GM13977 (cell line): ENCODE measurements around the gene VPS72.

Experiments used
- DNase-seq: peaks from one replicate; pipeline ENCODE4 v3.0.0; 2012; ENCODE audit warnings: low spot score
- in situ Hi-C: fragments of 300-500 bp; cut with MboI; formaldehyde crosslinking; loops from one replicate; pipeline ENCODE4 v1.12.0; 2022; ENCODE audit warnings: low sequenced_read_pairs, low pct_unique_long_range_greater_than_20kb, mixed read lengths, inconsistent platforms; ENCODE audit not compliant: unreplicated experiment
- TF ChIP-seq, protein P1 (sequence below): IDR thresholded peaks from 2 replicates; pipeline ENCODE4 v1.5.1; 2012; ENCODE audit warnings: mild to moderate bottlenecking, control low read depth; ENCODE audit not compliant: insufficient read depth; ENCODE audit errors: extremely low read depth, missing control alignments

Gene VPS72

GRCh38 chr1:151142411-151143056 lies 47.5 kb downstream of the VPS72 start:
- in situ Hi-C loops, result no loop called here
- TF ChIP-seq, protein P1, sequence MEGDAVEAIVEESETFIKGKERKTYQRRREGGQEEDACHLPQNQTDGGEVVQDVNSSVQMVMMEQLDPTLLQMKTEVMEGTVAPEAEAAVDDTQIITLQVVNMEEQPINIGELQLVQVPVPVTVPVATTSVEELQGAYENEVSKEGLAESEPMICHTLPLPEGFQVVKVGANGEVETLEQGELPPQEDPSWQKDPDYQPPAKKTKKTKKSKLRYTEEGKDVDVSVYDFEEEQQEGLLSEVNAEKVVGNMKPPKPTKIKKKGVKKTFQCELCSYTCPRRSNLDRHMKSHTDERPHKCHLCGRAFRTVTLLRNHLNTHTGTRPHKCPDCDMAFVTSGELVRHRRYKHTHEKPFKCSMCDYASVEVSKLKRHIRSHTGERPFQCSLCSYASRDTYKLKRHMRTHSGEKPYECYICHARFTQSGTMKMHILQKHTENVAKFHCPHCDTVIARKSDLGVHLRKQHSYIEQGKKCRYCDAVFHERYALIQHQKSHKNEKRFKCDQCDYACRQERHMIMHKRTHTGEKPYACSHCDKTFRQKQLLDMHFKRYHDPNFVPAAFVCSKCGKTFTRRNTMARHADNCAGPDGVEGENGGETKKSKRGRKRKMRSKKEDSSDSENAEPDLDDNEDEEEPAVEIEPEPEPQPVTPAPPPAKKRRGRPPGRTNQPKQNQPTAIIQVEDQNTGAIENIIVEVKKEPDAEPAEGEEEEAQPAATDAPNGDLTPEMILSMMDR, result no peak
- DNase-seq, result no peak

DNA sequence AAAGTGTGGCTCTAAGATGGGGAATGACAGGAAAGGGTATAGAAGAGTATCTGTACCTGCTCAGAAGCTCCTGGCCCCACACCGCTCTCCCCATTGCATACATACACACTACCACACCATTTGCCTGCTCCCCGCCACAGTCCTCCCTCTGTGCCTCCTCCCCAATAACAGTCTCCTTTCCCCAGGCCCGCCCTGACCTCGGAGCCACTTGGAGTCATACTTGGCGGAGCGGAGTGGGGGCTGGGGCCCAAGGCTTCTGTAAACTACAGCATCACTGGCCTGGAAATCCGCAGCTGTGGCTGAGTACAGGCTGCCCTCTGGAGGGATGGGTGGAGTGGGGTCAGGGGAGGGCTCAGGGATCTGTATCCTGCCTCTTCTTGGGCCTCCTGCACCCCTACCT lies 52.2 kb downstream of the VPS72 start:
- TF ChIP-seq, protein P1, result no peak
- in situ Hi-C loops, result no loop called here
- DNase-seq, result no peak

DNA sequence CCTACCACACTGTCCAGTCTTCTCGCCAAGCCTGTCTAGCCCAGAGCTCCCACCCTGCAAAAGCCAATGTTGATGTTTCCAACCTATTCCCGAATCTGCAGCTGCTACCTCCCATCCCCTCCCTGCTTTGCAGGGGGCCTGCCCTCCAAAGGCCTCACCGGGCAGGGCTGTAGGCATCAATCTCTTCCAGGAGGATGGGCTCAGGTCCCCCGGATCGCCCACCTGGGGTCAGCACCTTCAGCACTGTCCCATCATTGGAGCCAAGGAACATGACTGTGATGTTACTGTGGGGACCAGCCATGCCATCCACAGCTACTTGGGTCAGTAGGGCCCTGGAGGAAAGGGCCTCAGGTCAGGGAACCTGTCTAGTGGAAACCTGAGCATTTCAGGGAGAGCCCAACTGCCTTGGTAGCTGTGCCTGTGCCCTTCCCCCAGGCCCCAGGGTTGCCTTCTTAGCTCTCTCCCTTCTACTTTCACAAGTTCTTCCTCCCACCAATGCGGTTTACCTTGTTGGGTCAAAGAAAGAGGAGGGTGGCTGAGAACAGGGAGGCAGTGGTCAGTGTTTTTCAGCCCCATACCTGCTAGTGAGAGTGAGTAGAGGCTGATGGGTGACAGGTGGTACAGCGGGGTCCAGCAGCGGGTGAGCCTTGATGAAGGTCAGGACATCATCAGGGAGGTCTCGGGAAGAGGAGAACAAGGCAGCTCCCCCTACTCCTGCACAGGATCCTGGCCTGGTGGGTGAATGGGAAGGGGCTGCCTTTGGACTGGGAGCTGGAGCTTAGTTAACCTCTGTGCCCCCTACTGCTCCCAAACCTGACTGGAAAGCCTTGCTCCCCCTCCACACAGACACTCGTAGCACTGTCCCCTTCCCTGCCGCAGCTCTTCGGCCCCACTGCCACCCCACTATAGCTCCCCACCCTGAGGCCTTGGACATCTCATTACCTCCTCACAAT lies 54.3 kb downstream of the VPS72 start:
- in situ Hi-C loops, result no loop called here
- TF ChIP-seq, protein P1, result peak; percentile 25
- no peak for DNase-seq

- TF ChIP-seq, protein P1, result no peak
- no peak for DNase-seq
- in situ Hi-C loops, result no loop called here
Measured at GRCh38 chr1:151134991-151135390, 55.0 kb downstream of the VPS72 start.

DNA sequence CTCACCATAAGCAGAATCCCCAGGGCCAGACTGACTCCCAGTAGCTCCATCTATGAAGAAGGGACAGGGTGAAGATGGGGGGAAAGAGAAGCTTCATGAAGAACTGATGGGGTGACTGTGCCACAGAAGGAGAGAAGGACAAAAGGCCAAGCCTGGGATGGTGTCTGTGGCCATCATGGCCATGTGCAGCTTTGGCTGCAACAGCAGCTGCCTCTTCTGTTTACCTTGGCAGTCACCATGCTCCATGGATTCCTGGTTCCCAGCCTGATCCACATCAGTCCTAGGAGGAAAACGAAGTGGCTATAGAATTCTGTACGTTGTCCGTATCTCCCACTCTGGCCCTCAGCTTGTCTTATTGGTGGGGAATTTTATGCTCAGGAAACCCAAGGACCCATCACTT lies 55.6 kb downstream of the VPS72 start:
- in situ Hi-C loops, result no loop called here
- TF ChIP-seq, protein P1, result no peak
- no peak for DNase-seq

- no peak for DNase-seq
- TF ChIP-seq, protein P1, result no peak
- in situ Hi-C loops, result no loop called here
Measured at GRCh38 chr1:151133018-151133806, 56.8 kb downstream of the VPS72 start.
